Measurements from ENCODE around the gene PKP4. TPM values are rescaled to one million over a fixed set of nuclear protein-coding genes. Genes with fewer than 3 reads are reported as not detected.

Gene PKP4
- total and polyA plus RNA-seq, 2 experiments from 2014 or later = 35.7 to 92.3 TPM

- Mint-ChIP-seq H3K9me3 (no peaks in the 10 kb centered on the region), H3K36me3 (ENCODE audit: low read depth) (no peaks in the 10 kb centered on the region), H3K4me3 (no peak overlapping the region), H3K4me1 (no peaks in the 10 kb centered on the region), H3K27me3 (ENCODE audit: insufficient read depth, low read depth, poor library complexity) (no peaks in the 10 kb centered on the region), H3K27ac (no peak overlapping the region)
- H3K4me1 ChIP-seq (ENCODE audit: insufficient read depth) = no peaks in the 10 kb centered on the region
- TF ChIP-seq ETS1 (IDR thresholded peaks at IDR 0.05) = no peak
- no peak for TF ChIP-seq ZNF331 (CRISPR knock-in tag; IDR thresholded peaks at IDR 0.05; ENCODE audit: low read depth)
- TF ChIP-seq, protein P1, sequence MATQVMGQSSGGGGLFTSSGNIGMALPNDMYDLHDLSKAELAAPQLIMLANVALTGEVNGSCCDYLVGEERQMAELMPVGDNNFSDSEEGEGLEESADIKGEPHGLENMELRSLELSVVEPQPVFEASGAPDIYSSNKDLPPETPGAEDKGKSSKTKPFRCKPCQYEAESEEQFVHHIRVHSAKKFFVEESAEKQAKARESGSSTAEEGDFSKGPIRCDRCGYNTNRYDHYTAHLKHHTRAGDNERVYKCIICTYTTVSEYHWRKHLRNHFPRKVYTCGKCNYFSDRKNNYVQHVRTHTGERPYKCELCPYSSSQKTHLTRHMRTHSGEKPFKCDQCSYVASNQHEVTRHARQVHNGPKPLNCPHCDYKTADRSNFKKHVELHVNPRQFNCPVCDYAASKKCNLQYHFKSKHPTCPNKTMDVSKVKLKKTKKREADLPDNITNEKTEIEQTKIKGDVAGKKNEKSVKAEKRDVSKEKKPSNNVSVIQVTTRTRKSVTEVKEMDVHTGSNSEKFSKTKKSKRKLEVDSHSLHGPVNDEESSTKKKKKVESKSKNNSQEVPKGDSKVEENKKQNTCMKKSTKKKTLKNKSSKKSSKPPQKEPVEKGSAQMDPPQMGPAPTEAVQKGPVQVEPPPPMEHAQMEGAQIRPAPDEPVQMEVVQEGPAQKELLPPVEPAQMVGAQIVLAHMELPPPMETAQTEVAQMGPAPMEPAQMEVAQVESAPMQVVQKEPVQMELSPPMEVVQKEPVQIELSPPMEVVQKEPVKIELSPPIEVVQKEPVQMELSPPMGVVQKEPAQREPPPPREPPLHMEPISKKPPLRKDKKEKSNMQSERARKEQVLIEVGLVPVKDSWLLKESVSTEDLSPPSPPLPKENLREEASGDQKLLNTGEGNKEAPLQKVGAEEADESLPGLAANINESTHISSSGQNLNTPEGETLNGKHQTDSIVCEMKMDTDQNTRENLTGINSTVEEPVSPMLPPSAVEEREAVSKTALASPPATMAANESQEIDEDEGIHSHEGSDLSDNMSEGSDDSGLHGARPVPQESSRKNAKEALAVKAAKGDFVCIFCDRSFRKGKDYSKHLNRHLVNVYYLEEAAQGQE (IDR thresholded peaks at IDR 0.05; ENCODE audit: unreplicated experiment) = no peak
- TF ChIP-seq CREB1 (CRISPR knock-in tag; IDR thresholded peaks at IDR 0.05; ENCODE audit: low read depth) = no peak
- TF ChIP-seq JUNB (IDR thresholded peaks at IDR 0.05; ENCODE audit: unreplicated experiment) = no peak
- no peak for TF ChIP-seq POLR2AphosphoS5 (IDR thresholded peaks at IDR 0.05; ENCODE audit: low read depth)
- no peaks in the 10 kb centered on the region; the same call in 1 of the 2 replicates for H4K20me1 ChIP-seq (replicated peaks; ENCODE audit: insufficient read depth)
- no peak overlapping the region for H3K27ac ChIP-seq (ENCODE audit: low read depth)
- no peaks in the 10 kb centered on the region for H3K9me2 ChIP-seq (ENCODE audit: insufficient read depth)
- H3F3A ChIP-seq (replicated peaks; ENCODE audit: low read depth) = no peaks in the 10 kb centered on the region
- H3K4me3 ChIP-seq = no peak overlapping the region
- H3K4me2 ChIP-seq = no peak overlapping the region
- no peaks in the 10 kb centered on the region for H3K79me2 ChIP-seq (replicated peaks; ENCODE audit: insufficient read depth)
- no peaks in the 10 kb centered on the region for H3K36me3 ChIP-seq (ENCODE audit: insufficient read depth)
- no peak for DNase-seq (ENCODE audit: low spot score)
- no peak for ATAC-seq
- no peaks in the 10 kb centered on the region for H3K27me3 ChIP-seq (ENCODE audit: insufficient read depth)
- H2AFZ ChIP-seq = no peak overlapping the region
Observed at GRCh38 chr2:158579928-158580327, 123.2 kb downstream of the PKP4 start.

DNA sequence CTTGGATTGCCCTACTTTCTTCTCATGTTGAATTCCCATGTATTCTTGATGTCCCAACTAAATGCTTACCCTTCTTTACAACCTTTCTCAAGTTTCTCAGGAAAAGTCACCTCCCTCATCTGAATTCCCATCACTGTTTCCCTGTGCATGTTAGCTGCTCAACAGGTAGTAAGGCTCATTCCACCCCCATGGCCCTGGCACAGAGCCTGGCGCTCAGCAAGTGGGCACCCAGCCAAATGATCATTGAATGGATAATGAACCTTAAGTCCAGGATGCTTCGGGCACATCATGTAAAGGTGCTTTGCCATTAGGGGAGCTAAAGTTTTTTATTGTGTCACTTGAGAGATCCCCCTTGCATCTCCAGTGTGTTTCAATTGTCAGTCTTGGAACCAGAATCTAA is 124.0 kb downstream of the PKP4 start:
- no peaks in the 10 kb centered on the region for H3K27me3 Mint-ChIP-seq (ENCODE audit: insufficient read depth, low read depth, poor library complexity)
- H3K27ac ChIP-seq (ENCODE audit: low read depth) = no peak overlapping the region
- no peaks in the 10 kb centered on the region for H3K36me3 Mint-ChIP-seq (ENCODE audit: low read depth)
- no peaks in the 10 kb centered on the region for H3F3A ChIP-seq (replicated peaks; ENCODE audit: low read depth)
- no peak overlapping the region for H3K4me3 Mint-ChIP-seq
- no peaks in the 10 kb centered on the region for H3K4me1 Mint-ChIP-seq
- DNase-seq (ENCODE audit: low spot score) (no peak), ATAC-seq (no peak)
- H3K4me3 ChIP-seq = no peak overlapping the region
- H3K36me3 ChIP-seq (ENCODE audit: insufficient read depth) = no peaks in the 10 kb centered on the region
- no peaks in the 10 kb centered on the region for H3K27me3 ChIP-seq (ENCODE audit: insufficient read depth)
- H3K27ac Mint-ChIP-seq = no peak overlapping the region
- no peaks in the 10 kb centered on the region for H3K9me3 Mint-ChIP-seq
- no peaks in the 10 kb centered on the region for H3K79me2 ChIP-seq (replicated peaks; ENCODE audit: insufficient read depth)
- no peak overlapping the region for H3K4me2 ChIP-seq
- no peaks in the 10 kb centered on the region for H3K4me1 ChIP-seq (ENCODE audit: insufficient read depth)
- H4K20me1 ChIP-seq (replicated peaks; ENCODE audit: insufficient read depth) = no peaks in the 10 kb centered on the region; the same call in 1 of the 2 replicates
- H2AFZ ChIP-seq = no peak overlapping the region
- no peaks in the 10 kb centered on the region for H3K9me2 ChIP-seq (ENCODE audit: insufficient read depth)
- TF ChIP-seq ZNF331 (CRISPR knock-in tag; IDR thresholded peaks at IDR 0.05; ENCODE audit: low read depth) (no peak), ETS1 (IDR thresholded peaks at IDR 0.05) (no peak), POLR2AphosphoS5 (IDR thresholded peaks at IDR 0.05; ENCODE audit: low read depth) (no peak), JUNB (IDR thresholded peaks at IDR 0.05; ENCODE audit: unreplicated experiment) (no peak)
- TF ChIP-seq, protein P2, sequence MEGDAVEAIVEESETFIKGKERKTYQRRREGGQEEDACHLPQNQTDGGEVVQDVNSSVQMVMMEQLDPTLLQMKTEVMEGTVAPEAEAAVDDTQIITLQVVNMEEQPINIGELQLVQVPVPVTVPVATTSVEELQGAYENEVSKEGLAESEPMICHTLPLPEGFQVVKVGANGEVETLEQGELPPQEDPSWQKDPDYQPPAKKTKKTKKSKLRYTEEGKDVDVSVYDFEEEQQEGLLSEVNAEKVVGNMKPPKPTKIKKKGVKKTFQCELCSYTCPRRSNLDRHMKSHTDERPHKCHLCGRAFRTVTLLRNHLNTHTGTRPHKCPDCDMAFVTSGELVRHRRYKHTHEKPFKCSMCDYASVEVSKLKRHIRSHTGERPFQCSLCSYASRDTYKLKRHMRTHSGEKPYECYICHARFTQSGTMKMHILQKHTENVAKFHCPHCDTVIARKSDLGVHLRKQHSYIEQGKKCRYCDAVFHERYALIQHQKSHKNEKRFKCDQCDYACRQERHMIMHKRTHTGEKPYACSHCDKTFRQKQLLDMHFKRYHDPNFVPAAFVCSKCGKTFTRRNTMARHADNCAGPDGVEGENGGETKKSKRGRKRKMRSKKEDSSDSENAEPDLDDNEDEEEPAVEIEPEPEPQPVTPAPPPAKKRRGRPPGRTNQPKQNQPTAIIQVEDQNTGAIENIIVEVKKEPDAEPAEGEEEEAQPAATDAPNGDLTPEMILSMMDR (conservative IDR thresholded peaks at IDR 0.05; ENCODE audit: low read depth in 2 of 2) = no peak
- TF ChIP-seq, protein P1 (IDR thresholded peaks at IDR 0.05; ENCODE audit: unreplicated experiment) = no peak
